GM12872 (cell line): Measurements from ENCODE around the gene ZYX.

Experiments used
- CTCF ChIP-seq: IDR thresholded peaks from 3 replicates; pipeline ENCODE4 v1.5.1; 2011; ENCODE audit warnings: low read depth, mild to moderate bottlenecking, low read length, moderate library complexity; ENCODE audit not compliant: insufficient read depth

Gene ZYX

GRCh38 chr7:143367972-143368371 lies 13.2 kb upstream of the ZYX start:
- TF ChIP-seq CTCF: no peak

- no peak for TF ChIP-seq CTCF
These were observed 12.8 kb upstream of the ZYX start for GRCh38 chr7:143368387-143368786.

- no peak for TF ChIP-seq CTCF
These were observed 11.2 kb upstream of the ZYX start for GRCh38 chr7:143369678-143370651.

GRCh38 chr7:143372070-143372469 lies 9.1 kb upstream of the ZYX start:
- no peak for TF ChIP-seq CTCF

- TF ChIP-seq CTCF: 0 out of 3 replicates have a peak, but pooled peaks have one; percentile 4
These were observed 7.8 kb upstream of the ZYX start for GRCh38 chr7:143373255-143373794.

GRCh38 chr7:143374561-143374960 lies 6.6 kb upstream of the ZYX start:
- no peak for TF ChIP-seq CTCF

GRCh38 chr7:143375298-143376034 lies 5.7 kb upstream of the ZYX start:
- TF ChIP-seq CTCF: no peak
